ENCODE results near the gene PLA2G6.

PLA2G6 gene

GRCh38 chr22:38111925-38112355, 69.7 kb downstream of the PLA2G6 start:
- no peaks in the 10 kb centered on the region for H3K27me3 ChIP-seq (ENCODE audit: control insufficient read depth in 1 of 2, insufficient read depth in 2 of 2, low read length in 2 of 2)
- peak overlapping the region; percentile 96 for H3K27ac ChIP-seq (ENCODE audit: low read depth, low read length)
- H3K36me3 ChIP-seq (ENCODE audit: control insufficient read depth in 1 of 2, insufficient read depth in 2 of 2, low read length in 2 of 2) = peaks cover 9 to 21% of the 10 kb centered on the region in 2 donors
- H3K4me1 ChIP-seq (ENCODE audit: control insufficient read depth in 1 of 2, insufficient read depth in 2 of 2, low read length in 2 of 2) = peaks cover 37 to 44% of the 10 kb centered on the region in 2 donors
- peak overlapping the region; percentile 50 to 83 for H3K4me3 ChIP-seq (ENCODE audit: low read depth in 1 of 2, low read length in 2 of 2)
- peak overlapping the region; percentile 76 to 90 for H3K9ac ChIP-seq (ENCODE audit: low read depth in 1 of 2, low read length in 2 of 2)
- H3K9me3 ChIP-seq (ENCODE audit: control insufficient read depth in 1 of 2, low read length in 2 of 2) = no peaks in the 10 kb centered on the region

GRCh38 chr22:38110863-38111852, 70.5 kb downstream of the PLA2G6 start:
- Histone ChIP-seq H3K9me3 (ENCODE audit: control insufficient read depth in 1 of 2, low read length in 2 of 2) (no peaks in the 10 kb centered on the region), H3K4me3 (ENCODE audit: low read depth in 1 of 2, low read length in 2 of 2) (peak overlapping the region; percentile 78 to 83), H3K4me1 (ENCODE audit: control insufficient read depth in 1 of 2, insufficient read depth in 2 of 2, low read length in 2 of 2) (peaks cover 39 to 44% of the 10 kb centered on the region in 2 donors), H3K9ac (ENCODE audit: low read depth in 1 of 2, low read length in 2 of 2) (peak overlapping the region; percentile 60 to 90), H3K27me3 (ENCODE audit: control insufficient read depth in 1 of 2, insufficient read depth in 2 of 2, low read length in 2 of 2) (no peaks in the 10 kb centered on the region), H3K27ac (ENCODE audit: low read depth, low read length) (peak overlapping the region; percentile 96), H3K36me3 (ENCODE audit: control insufficient read depth in 1 of 2, insufficient read depth in 2 of 2, low read length in 2 of 2) (peaks cover 13 to 26% of the 10 kb centered on the region in 2 donors)

GRCh38 chr22:38110008-38110862, 71.4 kb downstream of the PLA2G6 start, which contains the start of gene BAIAP2L2:
BAIAP2L2 (minus strand) TSS chr22:38110684; CDS start chr22:38110525, 159 bp downstream.
- H3K27ac ChIP-seq (ENCODE audit: low read depth, low read length) = peak within 1 kb of the TSS; percentile 96
- H3K4me1 ChIP-seq (ENCODE audit: control insufficient read depth in 1 of 2, insufficient read depth in 2 of 2, low read length in 2 of 2) = peaks cover 39 to 44% of the 10 kb centered on the region in 2 donors
- peak within 1 kb of the TSS; percentile 78 to 83 for H3K4me3 ChIP-seq (ENCODE audit: low read depth in 1 of 2, low read length in 2 of 2)
- H3K9me3 ChIP-seq (ENCODE audit: control insufficient read depth in 1 of 2, low read length in 2 of 2) = no peaks in the 10 kb centered on the region
- peak within 1 kb of the TSS; percentile 74 to 90 for H3K9ac ChIP-seq (ENCODE audit: low read depth in 1 of 2, low read length in 2 of 2)
- H3K36me3 ChIP-seq (ENCODE audit: control insufficient read depth in 1 of 2, insufficient read depth in 2 of 2, low read length in 2 of 2) = peaks cover 19 to 32% of the 10 kb centered on the region in 2 donors
- no peaks in the 10 kb centered on the region for H3K27me3 ChIP-seq (ENCODE audit: control insufficient read depth in 1 of 2, insufficient read depth in 2 of 2, low read length in 2 of 2)

GRCh38 chr22:38109371-38110001, 72.1 kb downstream of the PLA2G6 start:
- Histone ChIP-seq H3K27me3 (ENCODE audit: control insufficient read depth in 1 of 2, insufficient read depth in 2 of 2, low read length in 2 of 2) (no peaks in the 10 kb centered on the region), H3K9ac (ENCODE audit: low read depth in 1 of 2, low read length in 2 of 2) (peak overlapping the region; percentile 63 to 90), H3K4me3 (ENCODE audit: low read depth in 1 of 2, low read length in 2 of 2) (peak overlapping the region; percentile 78 to 83), H3K4me1 (ENCODE audit: control insufficient read depth in 1 of 2, insufficient read depth in 2 of 2, low read length in 2 of 2) (peaks cover 39 to 41% of the 10 kb centered on the region in 2 donors), H3K36me3 (ENCODE audit: control insufficient read depth in 1 of 2, insufficient read depth in 2 of 2, low read length in 2 of 2) (peaks cover 24 to 34% of the 10 kb centered on the region in 2 donors), H3K9me3 (ENCODE audit: control insufficient read depth in 1 of 2, low read length in 2 of 2) (no peaks in the 10 kb centered on the region), H3K27ac (ENCODE audit: low read depth, low read length) (peak overlapping the region; percentile 50)

GRCh38 chr22:38108561-38109319, 72.9 kb downstream of the PLA2G6 start:
- Histone ChIP-seq H3K4me3 (ENCODE audit: low read depth in 1 of 2, low read length in 2 of 2) (peak overlapping the region; percentile 48 to 83), H3K36me3 (ENCODE audit: control insufficient read depth in 1 of 2, insufficient read depth in 2 of 2, low read length in 2 of 2) (peaks cover 24 to 38% of the 10 kb centered on the region in 2 donors), H3K9me3 (ENCODE audit: control insufficient read depth in 1 of 2, low read length in 2 of 2) (no peaks in the 10 kb centered on the region), H3K9ac (ENCODE audit: low read depth in 1 of 2, low read length in 2 of 2) (peak overlapping the region; percentile 38 to 63), H3K4me1 (ENCODE audit: control insufficient read depth in 1 of 2, insufficient read depth in 2 of 2, low read length in 2 of 2) (peaks cover 38 to 39% of the 10 kb centered on the region in 2 donors), H3K27ac (ENCODE audit: low read depth, low read length) (peak overlapping the region; percentile 76), H3K27me3 (ENCODE audit: control insufficient read depth in 1 of 2, insufficient read depth in 2 of 2, low read length in 2 of 2) (no peaks in the 10 kb centered on the region)

GRCh38 chr22:38107692-38108515, 73.7 kb downstream of the PLA2G6 start:
- H3K9ac ChIP-seq (ENCODE audit: low read depth in 1 of 2, low read length in 2 of 2) = peak overlapping the region; percentile 38 to 57
- H3K4me3 ChIP-seq (ENCODE audit: low read depth in 1 of 2, low read length in 2 of 2) = peak overlapping the region; percentile 22 to 32
- peaks cover 32 to 34% of the 10 kb centered on the region in 2 donors for H3K4me1 ChIP-seq (ENCODE audit: control insufficient read depth in 1 of 2, insufficient read depth in 2 of 2, low read length in 2 of 2)
- no peaks in the 10 kb centered on the region for H3K9me3 ChIP-seq (ENCODE audit: control insufficient read depth in 1 of 2, low read length in 2 of 2)
- peak overlapping the region; percentile 76 for H3K27ac ChIP-seq (ENCODE audit: low read depth, low read length)
- no peaks in the 10 kb centered on the region for H3K27me3 ChIP-seq (ENCODE audit: control insufficient read depth in 1 of 2, insufficient read depth in 2 of 2, low read length in 2 of 2)
- H3K36me3 ChIP-seq (ENCODE audit: control insufficient read depth in 1 of 2, insufficient read depth in 2 of 2, low read length in 2 of 2) = peaks cover 24 to 45% of the 10 kb centered on the region in 2 donors

- H3K4me1 ChIP-seq (ENCODE audit: control insufficient read depth in 1 of 2, insufficient read depth in 2 of 2, low read length in 2 of 2) = peaks cover 29 to 30% of the 10 kb centered on the region in 2 donors
- no peak overlapping the region for H3K27ac ChIP-seq (ENCODE audit: low read depth, low read length)
- H3K4me3 ChIP-seq (ENCODE audit: low read depth in 1 of 2, low read length in 2 of 2) = peak overlapping the region in 1 of 2 donors; percentile 29
- no peaks in the 10 kb centered on the region for H3K9me3 ChIP-seq (ENCODE audit: control insufficient read depth in 1 of 2, low read length in 2 of 2)
- H3K27me3 ChIP-seq (ENCODE audit: control insufficient read depth in 1 of 2, insufficient read depth in 2 of 2, low read length in 2 of 2) = no peaks in the 10 kb centered on the region
- peak overlapping the region in 1 of 2 donors; percentile 25 for H3K9ac ChIP-seq (ENCODE audit: low read depth in 1 of 2, low read length in 2 of 2)
- H3K36me3 ChIP-seq (ENCODE audit: control insufficient read depth in 1 of 2, insufficient read depth in 2 of 2, low read length in 2 of 2) = peaks cover 24 to 47% of the 10 kb centered on the region in 2 donors
Observed at GRCh38 chr22:38106814-38107578, 74.6 kb downstream of the PLA2G6 start.

- Histone ChIP-seq H3K9ac (ENCODE audit: low read depth in 1 of 2, low read length in 2 of 2) (no peak overlapping the region), H3K27me3 (ENCODE audit: control insufficient read depth in 1 of 2, insufficient read depth in 2 of 2, low read length in 2 of 2) (no peaks in the 10 kb centered on the region), H3K36me3 (ENCODE audit: control insufficient read depth in 1 of 2, insufficient read depth in 2 of 2, low read length in 2 of 2) (peaks cover 21 to 53% of the 10 kb centered on the region in 2 donors), H3K4me3 (ENCODE audit: low read depth in 1 of 2, low read length in 2 of 2) (no peak overlapping the region), H3K9me3 (ENCODE audit: control insufficient read depth in 1 of 2, low read length in 2 of 2) (no peaks in the 10 kb centered on the region), H3K27ac (ENCODE audit: low read depth, low read length) (no peak overlapping the region), H3K4me1 (ENCODE audit: control insufficient read depth in 1 of 2, insufficient read depth in 2 of 2, low read length in 2 of 2) (peaks cover 21 to 23% of the 10 kb centered on the region in 2 donors)
Observed at GRCh38 chr22:38104084-38104483, 77.5 kb downstream of the PLA2G6 start.

Data from duodenal mucosa (tissue), 2 donors.